Smooth muscle cell (in vitro differentiated cells): ENCODE results near the gene GALNS. TPM values are rescaled to one million over a fixed set of nuclear protein-coding genes. Genes with fewer than 3 reads are reported as not detected.
A peak's percentile ranks its signal among the peaks of the same experiment; 100 is the strongest.

ENCODE experiments used
- DNase-seq: peaks from one replicate; lab custom pipeline; 2025; ENCODE audit not compliant: unreplicated experiment; lab: John Stamatoyannopoulos, UW
- H2AFZ ChIP-seq: fragments of 200-600 bp; sonication (generic); 2 replicates; pipeline ENCODE4 v1.6.0; 2016; ENCODE audit warnings: antibody characterized with exemption, low read depth, mild to moderate bottlenecking
- H3F3A ChIP-seq: fragments of 200-600 bp; sonication (generic); 2 replicates; pipeline ENCODE4 v1.6.0; 2017; ENCODE audit warnings: antibody characterized with exemption, low read depth
- H3K27ac ChIP-seq: fragments of 200-600 bp; sonication (generic); 2 replicates; pipeline ENCODE4 v1.5.1; 2016; ENCODE audit warnings: low read depth, mild to moderate bottlenecking
- H3K27me3 ChIP-seq: fragments of 200-600 bp; sonication (generic); 2 replicates; pipeline ENCODE4 v1.6.1; 2016; ENCODE audit warnings: low read depth, mild to moderate bottlenecking
- H3K36me3 ChIP-seq: fragments of 200-600 bp; sonication (generic); 2 replicates; pipeline ENCODE4 v1.5.1; 2016; ENCODE audit warnings: low read depth
- H3K4me1 ChIP-seq: fragments of 200-600 bp; sonication (generic); 2 replicates; pipeline ENCODE4 v1.5.1; 2016; ENCODE audit warnings: low read depth
- H3K4me2 ChIP-seq: fragments of 200-600 bp; sonication (generic); 2 replicates; pipeline ENCODE4 v1.6.0; 2016; ENCODE audit warnings: mild to moderate bottlenecking
- H3K4me3 ChIP-seq: fragments of 200-600 bp; sonication (generic); 2 replicates; pipeline ENCODE4 v1.5.1; 2016; ENCODE audit warnings: mild to moderate bottlenecking
- H3K79me2 ChIP-seq: fragments of 200-600 bp; sonication (generic); 2 replicates; pipeline ENCODE4 v1.6.0; 2016; ENCODE audit warnings: low read depth, mild to moderate bottlenecking
- H3K9ac ChIP-seq: fragments of 200-600 bp; sonication (generic); 2 replicates; pipeline ENCODE4 v1.6.0; 2016; ENCODE audit warnings: low read depth
- H3K9me3 ChIP-seq: fragments of 200-600 bp; sonication (generic); replicated peaks from 2 replicates; pipeline ENCODE4 v1.5.1; 2016; ENCODE audit warnings: low read depth
- H4K20me1 ChIP-seq: fragments of 200-600 bp; sonication (generic); 2 replicates; pipeline ENCODE4 v1.6.0; 2016; ENCODE audit warnings: low read depth
- CTCF ChIP-seq: fragments of 200-600 bp; sonication (generic); IDR thresholded peaks from 2 replicates; pipeline ENCODE4 v1.5.1; 2017; ENCODE audit warnings: borderline replicate concordance, mild to moderate bottlenecking, antibody characterized with exemption; ENCODE audit not compliant: insufficient read depth, poor library complexity, severe bottlenecking
- WGBS: methylation state at CpG from one replicate; pipeline ENCODE4 v1.1.7; 2016; ENCODE audit warnings: low lambda C conversion rate; 5-methylcytosine and 5-hydroxymethylcytosine counted together
- polyA plus RNA-seq: library from polyadenylated mRNA; unstranded; fragments of >200 nt; fragmentation: Nextera tagmentation; extraction: Ambion mirVana; gene quantifications from 2 replicates; pipeline ENCODE4 v1.2.1, GENCODE V29; 2016
- total RNA-seq: library from RNA; depleted of rRNA; stranded (reverse); fragments of >200 nt; gene quantifications from 2 replicates; pipeline ENCODE4 v1.2.3, GENCODE V29; 2014

The GALNS gene
- total and polyA plus RNA-seq, 2 experiments from 2014 or later: 20.8 to 21.3 TPM

DNA sequence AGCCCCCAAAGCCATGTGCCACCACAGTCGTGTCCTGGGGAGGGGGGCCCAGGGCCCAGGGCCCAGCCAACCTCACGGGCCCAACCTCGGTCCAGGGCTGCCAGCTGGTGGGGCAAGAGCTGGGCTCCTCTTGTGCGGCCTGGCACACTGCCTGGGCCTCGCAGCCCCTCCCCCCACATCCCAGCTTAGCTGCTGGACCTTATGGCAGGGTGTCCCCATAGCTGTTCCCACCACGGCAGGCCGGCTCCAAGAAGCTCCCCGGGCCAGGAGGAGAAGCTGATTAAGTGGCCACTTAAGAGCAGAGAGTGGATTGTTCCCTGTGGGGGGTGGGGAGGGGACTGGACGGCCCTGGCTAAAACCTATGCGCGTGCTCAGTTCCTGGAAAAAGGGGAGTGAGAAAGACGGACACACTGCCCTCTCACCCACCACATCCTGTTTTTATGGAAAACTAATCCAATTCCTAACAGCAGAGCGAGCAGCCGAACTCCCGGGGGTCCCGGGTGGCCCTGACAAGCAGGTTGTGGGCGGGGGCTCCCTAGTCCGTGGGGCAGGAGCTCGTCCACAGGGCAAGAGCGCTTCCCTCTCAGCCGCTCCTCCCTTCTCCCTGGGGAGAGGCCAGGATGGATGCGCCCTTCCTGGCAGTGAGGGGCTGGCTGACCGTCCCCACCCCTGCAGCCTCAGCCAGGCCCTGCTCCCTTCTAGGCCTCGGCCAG, 88.5 kb downstream of the GALNS start:
- no peak for TF ChIP-seq CTCF
- peaks cover 45% of the 10 kb centered on the region for H3K4me1 ChIP-seq
- H3K4me3 ChIP-seq: no peak overlapping the region
- H3K27me3 ChIP-seq: no peaks in the 10 kb centered on the region
- H3K9me3 ChIP-seq: no peaks in the 10 kb centered on the region
- DNase-seq: no peak
- peaks cover 12% of the 10 kb centered on the region for H3F3A ChIP-seq
- no peaks in the 10 kb centered on the region for H3K36me3 ChIP-seq
- WGBS: 52% methylated on average over 24 of the region's 24 CpGs
- H3K4me2 ChIP-seq: peak overlapping the region; percentile 15
- no peak overlapping the region for H3K27ac ChIP-seq
- H2AFZ ChIP-seq: no peak overlapping the region
- no peak overlapping the region for H3K9ac ChIP-seq
- peaks cover 97% of the 10 kb centered on the region for H4K20me1 ChIP-seq
- H3K79me2 ChIP-seq: peaks cover 71% of the 10 kb centered on the region

DNA sequence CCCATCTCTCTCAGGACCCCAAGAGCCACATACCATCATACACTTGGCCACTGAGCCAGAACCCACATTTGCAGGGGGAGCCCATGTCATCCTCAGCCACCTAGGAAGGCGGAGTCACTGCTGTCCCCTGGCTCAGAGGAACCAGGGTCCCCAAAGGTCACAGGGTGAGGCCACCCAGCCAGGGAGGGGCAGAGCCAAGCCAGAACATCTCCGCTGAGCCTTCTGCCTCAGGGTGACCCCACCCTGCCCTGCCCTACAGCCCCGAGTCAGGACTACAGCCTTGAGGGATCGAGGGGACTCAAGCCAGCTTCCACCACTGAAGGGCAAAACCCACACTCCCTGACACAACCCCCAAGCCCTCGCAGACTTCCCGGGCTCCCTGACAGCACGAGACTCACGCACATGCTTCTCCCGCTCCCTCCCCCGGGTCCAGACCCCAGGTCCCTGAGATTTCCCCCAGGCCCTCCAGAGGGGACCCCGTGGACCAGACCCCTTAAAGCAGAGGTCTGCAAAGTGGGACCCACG, 89.1 kb downstream of the GALNS start:
- Histone ChIP-seq H3F3A (peaks cover 9% of the 10 kb centered on the region), H3K4me2 (no peak overlapping the region), H3K9me3 (no peaks in the 10 kb centered on the region), H3K27ac (no peak overlapping the region), H3K36me3 (no peaks in the 10 kb centered on the region), H2AFZ (no peak overlapping the region), H4K20me1 (peaks cover 97% of the 10 kb centered on the region), H3K9ac (no peak overlapping the region), H3K79me2 (peaks cover 74% of the 10 kb centered on the region), H3K4me3 (no peak overlapping the region), H3K4me1 (peaks cover 42% of the 10 kb centered on the region), H3K27me3 (no peaks in the 10 kb centered on the region)
- no peak for DNase-seq
- 82% methylated on average over 12 of the region's 12 CpGs for WGBS
- TF ChIP-seq CTCF: no peak

DNA sequence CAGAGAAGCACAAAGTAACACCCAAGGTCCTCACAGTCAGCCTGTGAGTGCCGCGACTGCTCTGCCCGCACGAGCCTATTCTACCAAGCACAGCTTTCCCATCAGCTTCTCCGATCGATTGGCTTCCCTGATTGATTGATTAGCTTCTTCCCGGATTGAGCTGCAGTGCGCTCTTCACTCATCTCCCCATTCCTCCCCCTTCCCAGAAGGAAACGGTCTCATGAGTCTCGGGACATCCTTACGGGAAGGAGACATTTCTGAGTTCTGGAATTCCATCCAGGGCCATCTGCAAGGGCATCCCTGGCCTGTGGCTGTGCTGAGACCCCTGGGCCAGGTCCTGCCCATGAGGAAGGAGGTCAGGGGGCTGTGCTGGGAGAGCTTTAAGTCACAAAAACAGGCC, 89.8 kb downstream of the GALNS start:
- H3K79me2 ChIP-seq: peaks cover 76% of the 10 kb centered on the region
- no peak overlapping the region for H3K4me3 ChIP-seq
- H3K4me1 ChIP-seq: peaks cover 42% of the 10 kb centered on the region
- no peak overlapping the region for H3K9ac ChIP-seq
- no peak overlapping the region for H2AFZ ChIP-seq
- no peaks in the 10 kb centered on the region for H3K9me3 ChIP-seq
- WGBS: 84% methylated on average over 11 of the region's 11 CpGs
- H3K36me3 ChIP-seq: no peaks in the 10 kb centered on the region
- no peak for DNase-seq
- no peak for TF ChIP-seq CTCF
- no peak overlapping the region for H3K27ac ChIP-seq
- H3K4me2 ChIP-seq: no peak overlapping the region
- peaks cover 9% of the 10 kb centered on the region for H3F3A ChIP-seq
- H4K20me1 ChIP-seq: peaks cover 96% of the 10 kb centered on the region
- no peaks in the 10 kb centered on the region for H3K27me3 ChIP-seq

- no peak overlapping the region for H3K4me2 ChIP-seq
- DNase-seq: no peak
These were observed 91.8 kb downstream of the GALNS start for GRCh38 chr16:88764913-88765349.

More at GRCh38 chr16:88764913-88765349, 91.8 kb downstream of the GALNS start:
- Histone ChIP-seq H3K4me1 (peaks cover 26% of the 10 kb centered on the region), H3F3A (no peaks in the 10 kb centered on the region), H3K9me3 (no peaks in the 10 kb centered on the region), H3K9ac (peak overlapping the region; percentile 59), H4K20me1 (peaks cover 98% of the 10 kb centered on the region), H3K4me3 (no peak overlapping the region), H2AFZ (no peak overlapping the region), H3K36me3 (no peaks in the 10 kb centered on the region), H3K27me3 (no peaks in the 10 kb centered on the region), H3K79me2 (peaks cover 89% of the 10 kb centered on the region), H3K27ac (peak overlapping the region; percentile 70)
- TF ChIP-seq CTCF: no peak
- WGBS: 61% methylated on average over 9 of the region's 9 CpGs
